ENCODE data around the gene IL21.

IL21 gene

DNA sequence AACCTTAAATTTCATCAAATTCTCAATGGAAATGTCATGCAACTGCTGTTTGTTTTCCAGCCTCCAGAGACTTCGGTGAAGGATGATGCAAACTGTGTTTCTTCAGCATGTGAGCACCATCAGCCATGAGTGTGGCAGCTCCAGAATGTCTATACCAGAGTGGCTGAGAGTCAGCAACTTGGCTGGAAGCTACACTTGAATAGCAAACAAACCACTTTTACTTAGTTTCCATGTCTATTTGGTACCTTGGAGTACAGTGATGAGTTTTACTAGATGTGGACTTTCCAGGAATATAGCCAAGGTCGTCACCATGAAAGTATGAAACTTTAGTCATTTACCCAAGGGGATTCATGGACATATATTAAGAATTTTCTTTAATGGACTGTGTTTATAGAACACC, 4.3 kb upstream of the IL21 start:
- Histone ChIP-seq H3K9me3 (replicated peaks; ENCODE audit: low read length) (no peaks in the 10 kb centered on the region), H3K4me3 (ENCODE audit: low read length) (no peak overlapping the region), H3K4me1 (ENCODE audit: control insufficient read depth, insufficient read depth, low read length) (no peaks in the 10 kb centered on the region), H3K4me2 (ENCODE audit: low read length) (no peak overlapping the region), H3K36me3 (ENCODE audit: insufficient read depth, low read length) (no peaks in the 10 kb centered on the region), H3K9ac (ENCODE audit: low read depth, low read length) (no peak overlapping the region), H3K27me3 (ENCODE audit: control insufficient read depth, insufficient read depth, low read length) (no peaks in the 10 kb centered on the region)

DNA sequence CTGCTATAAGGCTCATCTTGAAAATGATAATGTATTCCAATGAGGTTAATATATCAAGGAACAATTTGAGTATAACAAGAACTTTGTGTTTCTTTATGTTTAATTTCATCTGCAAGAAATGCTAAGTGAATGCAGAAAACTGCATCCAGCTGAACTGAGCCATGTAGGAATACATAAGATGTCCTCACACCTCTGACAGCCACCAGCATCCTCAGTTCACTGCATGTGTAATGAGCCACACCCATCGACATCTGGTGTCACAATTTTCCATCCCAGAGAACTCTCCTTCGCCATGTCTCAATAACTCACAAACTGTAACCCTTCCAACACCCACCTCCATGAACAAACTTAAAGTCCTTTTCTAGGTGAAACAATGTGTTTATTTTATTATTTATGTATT, 3.3 kb upstream of the IL21 start:
- Histone ChIP-seq H3K9me3 (replicated peaks; ENCODE audit: low read length) (no peaks in the 10 kb centered on the region), H3K4me3 (ENCODE audit: low read length) (no peak overlapping the region), H3K36me3 (ENCODE audit: insufficient read depth, low read length) (no peaks in the 10 kb centered on the region), H3K9ac (ENCODE audit: low read depth, low read length) (no peak overlapping the region), H3K4me1 (ENCODE audit: control insufficient read depth, insufficient read depth, low read length) (no peaks in the 10 kb centered on the region), H3K27me3 (ENCODE audit: control insufficient read depth, insufficient read depth, low read length) (no peaks in the 10 kb centered on the region), H3K4me2 (ENCODE audit: low read length) (no peak overlapping the region)

DNA sequence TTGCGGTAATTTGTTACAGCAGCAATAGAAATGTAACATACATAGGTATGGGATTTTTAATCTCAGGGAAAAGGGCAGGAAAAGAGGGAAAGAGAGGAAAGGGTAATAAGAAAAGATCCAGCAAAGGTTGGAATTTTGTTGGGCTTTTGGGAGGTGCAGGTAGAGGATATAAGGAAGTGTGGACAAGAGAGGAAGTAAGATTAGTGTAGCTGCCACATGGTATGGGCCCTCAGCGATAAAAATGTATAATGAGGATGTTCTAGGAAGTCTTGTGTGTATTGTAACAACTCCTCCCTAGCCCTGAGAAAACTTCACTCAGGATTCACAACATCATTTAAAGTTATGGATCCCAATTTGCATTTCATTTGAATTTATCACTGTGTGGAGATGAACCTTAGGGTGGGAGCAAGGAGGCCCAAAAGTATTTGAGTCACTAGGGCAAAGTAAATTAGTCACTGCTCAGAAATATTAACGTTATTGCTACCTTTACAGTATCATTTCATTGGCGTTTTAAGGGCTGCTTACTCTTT, 2.8 kb upstream of the IL21 start:
- Histone ChIP-seq H3K9me3 (replicated peaks; ENCODE audit: low read length) (no peaks in the 10 kb centered on the region), H3K36me3 (ENCODE audit: insufficient read depth, low read length) (no peaks in the 10 kb centered on the region), H3K27me3 (ENCODE audit: control insufficient read depth, insufficient read depth, low read length) (no peaks in the 10 kb centered on the region), H3K4me3 (ENCODE audit: low read length) (no peak overlapping the region), H3K4me1 (ENCODE audit: control insufficient read depth, insufficient read depth, low read length) (no peaks in the 10 kb centered on the region), H3K4me2 (ENCODE audit: low read length) (no peak overlapping the region), H3K9ac (ENCODE audit: low read depth, low read length) (no peak overlapping the region)

DNA sequence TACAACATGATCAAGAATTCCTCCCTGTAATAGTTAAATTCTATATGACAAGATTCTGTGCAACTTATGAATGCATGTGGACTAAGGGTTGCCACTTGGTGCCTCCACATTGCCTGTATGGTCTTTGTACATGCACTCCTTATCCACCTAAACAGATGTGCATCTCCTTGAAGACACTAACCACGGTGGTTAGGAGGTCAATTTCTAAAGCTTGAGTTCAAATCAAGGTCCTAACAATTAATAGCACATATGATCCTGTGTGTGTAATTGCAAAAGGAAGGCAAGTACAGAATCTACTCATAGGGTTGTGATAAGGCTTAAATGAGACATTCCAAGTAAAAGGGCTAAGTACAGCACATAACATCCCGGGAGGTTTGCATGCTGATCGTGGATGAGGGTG, 1.5 kb upstream of the IL21 start:
- no peaks in the 10 kb centered on the region for H3K27me3 ChIP-seq (ENCODE audit: control insufficient read depth, insufficient read depth, low read length)
- H3K9ac ChIP-seq (ENCODE audit: low read depth, low read length), result no peak overlapping the region
- H3K9me3 ChIP-seq (replicated peaks; ENCODE audit: low read length), result no peaks in the 10 kb centered on the region
- H3K36me3 ChIP-seq (ENCODE audit: insufficient read depth, low read length), result no peaks in the 10 kb centered on the region
- H3K4me3 ChIP-seq (ENCODE audit: low read length), result no peak overlapping the region
- H3K4me1 ChIP-seq (ENCODE audit: control insufficient read depth, insufficient read depth, low read length), result no peaks in the 10 kb centered on the region
- no peak overlapping the region for H3K4me2 ChIP-seq (ENCODE audit: low read length)

- no peak overlapping the region for H3K9ac ChIP-seq (ENCODE audit: low read depth, low read length)
- H3K36me3 ChIP-seq (ENCODE audit: insufficient read depth, low read length), result no peaks in the 10 kb centered on the region
- H3K4me3 ChIP-seq (ENCODE audit: low read length), result no peak overlapping the region
- H3K4me1 ChIP-seq (ENCODE audit: control insufficient read depth, insufficient read depth, low read length), result no peaks in the 10 kb centered on the region
- no peaks in the 10 kb centered on the region for H3K9me3 ChIP-seq (replicated peaks; ENCODE audit: low read length)
- no peak overlapping the region for H3K4me2 ChIP-seq (ENCODE audit: low read length)
- H3K27me3 ChIP-seq (ENCODE audit: control insufficient read depth, insufficient read depth, low read length), result no peaks in the 10 kb centered on the region
Observed at GRCh38 chr4:122619611-122620010, 1.3 kb downstream of the IL21 start.

DNA sequence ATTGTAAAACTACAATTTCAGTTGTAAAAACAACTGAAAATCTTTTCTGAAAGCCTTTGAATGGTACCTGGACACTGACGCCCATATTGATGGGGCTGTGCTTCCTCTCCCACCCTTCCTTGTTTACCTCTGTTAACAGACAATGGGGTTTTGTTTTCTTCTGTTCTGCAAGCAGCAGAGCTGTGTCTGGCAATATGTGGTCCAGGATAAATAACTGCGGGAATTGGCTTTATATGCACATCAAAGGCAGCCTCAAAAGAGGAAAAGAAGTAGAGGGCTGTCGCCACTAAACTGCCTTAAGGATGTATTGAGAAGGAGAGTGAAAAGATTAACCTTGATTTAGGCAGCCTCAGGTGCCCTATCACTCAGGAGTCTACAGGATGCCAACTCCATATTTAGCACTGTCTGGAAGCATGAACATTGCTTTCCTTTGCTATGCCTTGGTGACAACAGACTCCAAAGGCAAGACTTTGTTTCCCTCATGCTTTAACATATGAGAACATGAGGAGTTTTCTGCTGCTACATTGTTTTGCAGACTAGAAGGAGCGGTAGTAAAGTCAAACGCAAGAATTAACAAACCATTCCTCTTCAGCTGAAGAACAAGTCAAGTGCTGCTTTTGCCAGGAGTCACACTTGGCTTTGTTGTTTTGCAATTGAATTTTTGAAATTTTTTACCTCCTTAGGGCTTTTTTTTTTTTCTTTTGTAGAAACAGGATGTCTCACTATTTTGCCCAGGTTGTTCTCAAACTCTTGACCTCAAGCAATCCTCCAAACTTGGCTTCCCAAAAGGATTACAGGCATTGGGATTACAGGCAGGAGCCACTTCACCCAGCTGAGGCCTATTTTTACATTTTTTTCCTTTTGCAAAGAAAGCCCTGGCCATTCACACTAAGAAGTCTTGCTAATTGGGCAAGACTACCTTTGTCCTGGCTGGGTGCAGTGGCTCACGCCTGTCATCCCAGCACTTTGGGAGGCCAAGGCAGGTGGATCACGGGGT, 3.0 kb downstream of the IL21 start:
- H3K9me3 ChIP-seq (replicated peaks; ENCODE audit: low read length), result no peaks in the 10 kb centered on the region
- no peaks in the 10 kb centered on the region for H3K36me3 ChIP-seq (ENCODE audit: insufficient read depth, low read length)
- no peaks in the 10 kb centered on the region for H3K4me1 ChIP-seq (ENCODE audit: control insufficient read depth, insufficient read depth, low read length)
- H3K4me3 ChIP-seq (ENCODE audit: low read length), result no peak overlapping the region
- H3K4me2 ChIP-seq (ENCODE audit: low read length), result no peak overlapping the region
- H3K27me3 ChIP-seq (ENCODE audit: control insufficient read depth, insufficient read depth, low read length), result no peaks in the 10 kb centered on the region
- no peak overlapping the region for H3K9ac ChIP-seq (ENCODE audit: low read depth, low read length)

- Histone ChIP-seq H3K27me3 (ENCODE audit: control insufficient read depth, insufficient read depth, low read length) (no peaks in the 10 kb centered on the region), H3K9ac (ENCODE audit: low read depth, low read length) (no peak overlapping the region), H3K4me3 (ENCODE audit: low read length) (no peak overlapping the region), H3K4me1 (ENCODE audit: control insufficient read depth, insufficient read depth, low read length) (no peaks in the 10 kb centered on the region), H3K36me3 (ENCODE audit: insufficient read depth, low read length) (no peaks in the 10 kb centered on the region), H3K4me2 (ENCODE audit: low read length) (no peak overlapping the region), H3K9me3 (replicated peaks; ENCODE audit: low read length) (no peaks in the 10 kb centered on the region)
Observed at GRCh38 chr4:122616915-122617596, 3.8 kb downstream of the IL21 start.

- Histone ChIP-seq H3K4me2 (ENCODE audit: low read length) (no peak overlapping the region), H3K9me3 (replicated peaks; ENCODE audit: low read length) (no peaks in the 10 kb centered on the region), H3K36me3 (ENCODE audit: insufficient read depth, low read length) (no peaks in the 10 kb centered on the region), H3K27me3 (ENCODE audit: control insufficient read depth, insufficient read depth, low read length) (no peaks in the 10 kb centered on the region), H3K9ac (ENCODE audit: low read depth, low read length) (no peak overlapping the region), H3K4me1 (ENCODE audit: control insufficient read depth, insufficient read depth, low read length) (no peaks in the 10 kb centered on the region), H3K4me3 (ENCODE audit: low read length) (no peak overlapping the region)
Observed at GRCh38 chr4:122614621-122615020, 6.2 kb downstream of the IL21 start.

GRCh38 chr4:122612540-122612939, 8.3 kb downstream of the IL21 start:
- Histone ChIP-seq H3K9ac (ENCODE audit: low read depth, low read length) (no peak overlapping the region), H3K4me1 (ENCODE audit: control insufficient read depth, insufficient read depth, low read length) (no peaks in the 10 kb centered on the region), H3K4me2 (ENCODE audit: low read length) (no peak overlapping the region), H3K27me3 (ENCODE audit: control insufficient read depth, insufficient read depth, low read length) (no peaks in the 10 kb centered on the region), H3K36me3 (ENCODE audit: insufficient read depth, low read length) (no peaks in the 10 kb centered on the region), H3K4me3 (ENCODE audit: low read length) (no peak overlapping the region), H3K9me3 (replicated peaks; ENCODE audit: low read length) (no peaks in the 10 kb centered on the region)

DNA sequence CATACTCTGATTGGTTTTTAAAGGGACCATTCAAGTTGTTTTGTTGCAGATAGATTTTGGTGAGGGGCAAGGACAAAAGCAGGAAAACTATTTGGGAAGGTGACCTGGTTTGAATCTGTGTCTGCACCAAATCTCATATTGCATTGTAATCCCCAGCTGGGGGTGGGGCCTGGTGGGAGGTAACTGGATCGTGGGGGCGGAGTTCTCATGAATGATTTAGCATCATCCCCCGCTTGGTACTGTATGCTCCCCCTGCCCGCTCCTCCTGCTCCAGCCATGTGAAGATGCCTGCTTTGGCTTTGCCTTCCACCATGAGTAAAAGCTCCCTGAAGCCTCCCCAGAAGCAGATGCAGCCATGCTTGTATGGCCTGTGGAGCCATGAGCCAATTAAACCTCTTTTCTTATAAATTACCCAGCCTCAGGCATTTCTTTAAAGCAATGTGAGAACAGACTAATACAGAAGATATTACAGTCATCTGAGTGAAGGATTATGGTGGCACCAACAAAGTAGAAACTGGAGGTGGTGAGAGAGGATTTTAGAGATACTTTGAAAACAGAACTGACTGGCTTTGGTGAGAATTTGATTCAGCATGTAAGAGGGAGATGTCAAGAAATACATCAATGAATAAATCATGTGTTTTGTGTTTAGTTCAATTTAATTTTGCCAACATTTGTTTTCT, 14.4 kb downstream of the IL21 start:
- H3K4me2 ChIP-seq (ENCODE audit: low read length), result no peak overlapping the region
- H3K27me3 ChIP-seq (ENCODE audit: control insufficient read depth, insufficient read depth, low read length), result no peaks in the 10 kb centered on the region
- H3K9me3 ChIP-seq (replicated peaks; ENCODE audit: low read length), result no peaks in the 10 kb centered on the region
- no peaks in the 10 kb centered on the region for H3K36me3 ChIP-seq (ENCODE audit: insufficient read depth, low read length)
- no peak overlapping the region for H3K9ac ChIP-seq (ENCODE audit: low read depth, low read length)
- peaks cover 4% of the 10 kb centered on the region for H3K4me1 ChIP-seq (ENCODE audit: control insufficient read depth, insufficient read depth, low read length)
- H3K4me3 ChIP-seq (ENCODE audit: low read length), result no peak overlapping the region

DNA sequence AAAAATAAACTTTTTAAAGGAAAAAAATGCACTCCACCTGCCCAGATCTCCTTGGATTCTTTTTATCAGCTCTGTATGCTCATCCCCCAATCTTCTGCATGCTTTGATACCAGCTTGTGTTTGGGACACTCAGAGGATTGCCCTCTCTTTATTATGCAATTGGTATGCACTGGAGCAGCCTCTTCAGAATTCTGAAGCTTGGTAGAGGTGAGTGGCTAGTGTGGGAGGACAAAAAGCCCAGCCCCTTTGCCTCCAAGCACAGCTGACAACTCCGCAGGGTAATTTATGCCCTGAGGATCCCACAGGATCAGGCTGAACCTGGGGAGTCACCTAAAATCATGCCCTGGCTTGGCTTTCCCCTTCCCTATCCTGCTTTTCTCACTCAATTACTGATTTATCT, 16.7 kb downstream of the IL21 start:
- Histone ChIP-seq H3K4me3 (ENCODE audit: low read length) (no peak overlapping the region), H3K9me3 (replicated peaks; ENCODE audit: low read length) (no peaks in the 10 kb centered on the region), H3K4me2 (ENCODE audit: low read length) (no peak overlapping the region), H3K36me3 (ENCODE audit: insufficient read depth, low read length) (no peaks in the 10 kb centered on the region), H3K9ac (ENCODE audit: low read depth, low read length) (no peak overlapping the region), H3K27me3 (ENCODE audit: control insufficient read depth, insufficient read depth, low read length) (no peaks in the 10 kb centered on the region), H3K4me1 (ENCODE audit: control insufficient read depth, insufficient read depth, low read length) (peaks cover 4% of the 10 kb centered on the region)
